ENCODE measurements around the gene CACHD1.

Gene CACHD1

GRCh38 chr1:64535938-64536835, 66.3 kb downstream of the CACHD1 start:
- H3K27me3 ChIP-seq (ENCODE audit: control insufficient read depth, insufficient read depth, low read length): no peaks in the 10 kb centered on the region
- peaks cover 16% of the 10 kb centered on the region for H3K4me1 ChIP-seq (ENCODE audit: control insufficient read depth, insufficient read depth, low read length)
- DNase-seq (ENCODE audit: low read depth, low spot score): no peak
- H3K27ac ChIP-seq (ENCODE audit: low read length): no peak overlapping the region
- H3K4me3 ChIP-seq (ENCODE audit: low read length): no peak overlapping the region
- no peaks in the 10 kb centered on the region for H3K9me3 ChIP-seq (ENCODE audit: control insufficient read depth, insufficient read depth, low read length)
- H3K36me3 ChIP-seq (ENCODE audit: control insufficient read depth, insufficient read depth, low read length): no peaks in the 10 kb centered on the region
- WGBS (ENCODE audit: insufficient coverage, insufficient read length): no CpG with 5 or more reads among the region's 10 CpGs

GRCh38 chr1:64536836-64537490, 67.0 kb downstream of the CACHD1 start:
- no peak overlapping the region for H3K4me3 ChIP-seq (ENCODE audit: low read length)
- no CpG with 5 or more reads among the region's 8 CpGs for WGBS (ENCODE audit: insufficient coverage, insufficient read length)
- H3K36me3 ChIP-seq (ENCODE audit: control insufficient read depth, insufficient read depth, low read length): no peaks in the 10 kb centered on the region
- H3K27ac ChIP-seq (ENCODE audit: low read length): no peak overlapping the region
- DNase-seq (ENCODE audit: low read depth, low spot score): no peak
- no peaks in the 10 kb centered on the region for H3K27me3 ChIP-seq (ENCODE audit: control insufficient read depth, insufficient read depth, low read length)
- no peaks in the 10 kb centered on the region for H3K9me3 ChIP-seq (ENCODE audit: control insufficient read depth, insufficient read depth, low read length)
- peaks cover 16% of the 10 kb centered on the region for H3K4me1 ChIP-seq (ENCODE audit: control insufficient read depth, insufficient read depth, low read length)

- no peak for DNase-seq (ENCODE audit: low read depth, low spot score)
- Histone ChIP-seq H3K27ac (ENCODE audit: low read length) (no peak overlapping the region), H3K27me3 (ENCODE audit: control insufficient read depth, insufficient read depth, low read length) (no peaks in the 10 kb centered on the region), H3K36me3 (ENCODE audit: control insufficient read depth, insufficient read depth, low read length) (no peaks in the 10 kb centered on the region), H3K4me3 (ENCODE audit: low read length) (no peak overlapping the region), H3K4me1 (ENCODE audit: control insufficient read depth, insufficient read depth, low read length) (peaks cover 16% of the 10 kb centered on the region), H3K9me3 (ENCODE audit: control insufficient read depth, insufficient read depth, low read length) (no peaks in the 10 kb centered on the region)
- WGBS (ENCODE audit: insufficient coverage, insufficient read length): 100% methylated on average over 1 of the region's 4 CpGs
Observed at GRCh38 chr1:64537942-64538341, 68.0 kb downstream of the CACHD1 start.

GRCh38 chr1:64538389-64538788, 68.5 kb downstream of the CACHD1 start:
- Histone ChIP-seq H3K9me3 (ENCODE audit: control insufficient read depth, insufficient read depth, low read length) (no peaks in the 10 kb centered on the region), H3K4me3 (ENCODE audit: low read length) (no peak overlapping the region), H3K36me3 (ENCODE audit: control insufficient read depth, insufficient read depth, low read length) (no peaks in the 10 kb centered on the region), H3K4me1 (ENCODE audit: control insufficient read depth, insufficient read depth, low read length) (peaks cover 16% of the 10 kb centered on the region), H3K27me3 (ENCODE audit: control insufficient read depth, insufficient read depth, low read length) (no peaks in the 10 kb centered on the region), H3K27ac (ENCODE audit: low read length) (no peak overlapping the region)
- whole genome bisulfite sequencing (ENCODE audit: insufficient coverage, insufficient read length): no CpG with 5 or more reads among the region's 3 CpGs
- DNase-seq (ENCODE audit: low read depth, low spot score): no peak

GRCh38 chr1:64539289-64539688, 69.4 kb downstream of the CACHD1 start:
- H3K27me3 ChIP-seq (ENCODE audit: control insufficient read depth, insufficient read depth, low read length): no peaks in the 10 kb centered on the region
- no peaks in the 10 kb centered on the region for H3K36me3 ChIP-seq (ENCODE audit: control insufficient read depth, insufficient read depth, low read length)
- peaks cover 19% of the 10 kb centered on the region for H3K4me1 ChIP-seq (ENCODE audit: control insufficient read depth, insufficient read depth, low read length)
- WGBS (ENCODE audit: insufficient coverage, insufficient read length): 100% methylated on average over 1 of the region's 3 CpGs
- no peak overlapping the region for H3K27ac ChIP-seq (ENCODE audit: low read length)
- no peaks in the 10 kb centered on the region for H3K9me3 ChIP-seq (ENCODE audit: control insufficient read depth, insufficient read depth, low read length)
- no peak for DNase-seq (ENCODE audit: low read depth, low spot score)
- H3K4me3 ChIP-seq (ENCODE audit: low read length): no peak overlapping the region

- Histone ChIP-seq H3K4me1 (ENCODE audit: control insufficient read depth, insufficient read depth, low read length) (peaks cover 17% of the 10 kb centered on the region), H3K4me3 (ENCODE audit: low read length) (no peak overlapping the region), H3K27me3 (ENCODE audit: control insufficient read depth, insufficient read depth, low read length) (no peaks in the 10 kb centered on the region), H3K27ac (ENCODE audit: low read length) (no peak overlapping the region), H3K36me3 (ENCODE audit: control insufficient read depth, insufficient read depth, low read length) (no peaks in the 10 kb centered on the region), H3K9me3 (ENCODE audit: control insufficient read depth, insufficient read depth, low read length) (no peaks in the 10 kb centered on the region)
- no CpG with 5 or more reads among the region's 2 CpGs for WGBS (ENCODE audit: insufficient coverage, insufficient read length)
- no peak for DNase-seq (ENCODE audit: low read depth, low spot score)
Observed at GRCh38 chr1:64539781-64540218, 69.9 kb downstream of the CACHD1 start.

- Histone ChIP-seq H3K4me3 (ENCODE audit: low read length) (no peak overlapping the region), H3K36me3 (ENCODE audit: control insufficient read depth, insufficient read depth, low read length) (no peaks in the 10 kb centered on the region), H3K27ac (ENCODE audit: low read length) (no peak overlapping the region), H3K4me1 (ENCODE audit: control insufficient read depth, insufficient read depth, low read length) (peaks cover 17% of the 10 kb centered on the region), H3K27me3 (ENCODE audit: control insufficient read depth, insufficient read depth, low read length) (no peaks in the 10 kb centered on the region), H3K9me3 (ENCODE audit: control insufficient read depth, insufficient read depth, low read length) (no peaks in the 10 kb centered on the region)
- WGBS (ENCODE audit: insufficient coverage, insufficient read length): 100% methylated on average over 1 of the region's 6 CpGs
- no peak for DNase-seq (ENCODE audit: low read depth, low spot score)
Observed at GRCh38 chr1:64540265-64540791, 70.4 kb downstream of the CACHD1 start.

- H3K27me3 ChIP-seq (ENCODE audit: control insufficient read depth, insufficient read depth, low read length): no peaks in the 10 kb centered on the region
- H3K36me3 ChIP-seq (ENCODE audit: control insufficient read depth, insufficient read depth, low read length): no peaks in the 10 kb centered on the region
- no peak overlapping the region for H3K4me3 ChIP-seq (ENCODE audit: low read length)
- H3K9me3 ChIP-seq (ENCODE audit: control insufficient read depth, insufficient read depth, low read length): no peaks in the 10 kb centered on the region
- DNase-seq (ENCODE audit: low read depth, low spot score): no peak
- H3K27ac ChIP-seq (ENCODE audit: low read length): no peak overlapping the region
- WGBS (ENCODE audit: insufficient coverage, insufficient read length): no CpG with 5 or more reads among the region's 4 CpGs
- peaks cover 14% of the 10 kb centered on the region for H3K4me1 ChIP-seq (ENCODE audit: control insufficient read depth, insufficient read depth, low read length)
Observed at GRCh38 chr1:64542118-64542517, 72.2 kb downstream of the CACHD1 start.

- no CpG with 5 or more reads among the region's 4 CpGs for WGBS (ENCODE audit: insufficient coverage, insufficient read length)
- no peaks in the 10 kb centered on the region for H3K27me3 ChIP-seq (ENCODE audit: control insufficient read depth, insufficient read depth, low read length)
- no peaks in the 10 kb centered on the region for H3K36me3 ChIP-seq (ENCODE audit: control insufficient read depth, insufficient read depth, low read length)
- no peaks in the 10 kb centered on the region for H3K9me3 ChIP-seq (ENCODE audit: control insufficient read depth, insufficient read depth, low read length)
- no peak overlapping the region for H3K4me3 ChIP-seq (ENCODE audit: low read length)
- H3K27ac ChIP-seq (ENCODE audit: low read length): no peak overlapping the region
- DNase-seq (ENCODE audit: low read depth, low spot score): no peak
- peaks cover 11% of the 10 kb centered on the region for H3K4me1 ChIP-seq (ENCODE audit: control insufficient read depth, insufficient read depth, low read length)
Observed at GRCh38 chr1:64543831-64544230, 73.9 kb downstream of the CACHD1 start.

GRCh38 chr1:64545118-64545843, 75.4 kb downstream of the CACHD1 start:
- DNase-seq (ENCODE audit: low read depth, low spot score): no peak
- Histone ChIP-seq H3K27me3 (ENCODE audit: control insufficient read depth, insufficient read depth, low read length) (no peaks in the 10 kb centered on the region), H3K9me3 (ENCODE audit: control insufficient read depth, insufficient read depth, low read length) (no peaks in the 10 kb centered on the region), H3K27ac (ENCODE audit: low read length) (no peak overlapping the region), H3K4me3 (ENCODE audit: low read length) (no peak overlapping the region), H3K36me3 (ENCODE audit: control insufficient read depth, insufficient read depth, low read length) (no peaks in the 10 kb centered on the region), H3K4me1 (ENCODE audit: control insufficient read depth, insufficient read depth, low read length) (peaks cover 7% of the 10 kb centered on the region; the same call in 1 of the 2 replicates)
- no CpG with 5 or more reads among the region's 6 CpGs for WGBS (ENCODE audit: insufficient coverage, insufficient read length)
